Stimulated activated CD4-positive, alpha-beta T cell treated with anti-CD3 and anti-CD28 coated beads, Interleukin-4, amount 100 ng/mL, for 48 hours (primary cell): ENCODE measurements around the gene TXK.

ENCODE experiments used
- DNase-seq, 2 donors: peaks; one replicate each; pipeline ENCODE4 v3.0.0-alpha.2; 2020; ENCODE audit warnings: low read depth in 2 of 2

TXK gene

GRCh38 chr4:48137846-48138245 is 3.8 kb upstream of the TXK start:
- DNase-seq = no peak

- no peak for DNase-seq
These were observed 381 bp downstream of the TXK start for GRCh38 chr4:48133669-48134068.

GRCh38 chr4:48131736-48132135 is 2.3 kb downstream of the TXK start:
- DNase-seq = no peak

- DNase-seq = no peak
These were observed 4.0 kb downstream of the TXK start for GRCh38 chr4:48130100-48130499.

GRCh38 chr4:48129307-48130014 is 4.6 kb downstream of the TXK start:
- peak in 1 of 2 donors; percentile 35 for DNase-seq

- peak; percentile 62 to 74 for DNase-seq
These were observed 6.2 kb downstream of the TXK start for GRCh38 chr4:48127682-48128404.

- no peak for DNase-seq
These were observed 6.8 kb downstream of the TXK start for GRCh38 chr4:48127231-48127630.

- DNase-seq = no peak
These were observed 7.4 kb downstream of the TXK start for GRCh38 chr4:48126621-48127020.

GRCh38 chr4:48124870-48125269 is 9.2 kb downstream of the TXK start:
- no peak for DNase-seq

GRCh38 chr4:48122756-48123155 is 11.3 kb downstream of the TXK start:
- no peak for DNase-seq

- DNase-seq = no peak
These were observed 12.9 kb downstream of the TXK start for GRCh38 chr4:48121180-48121579.

- no peak for DNase-seq
These were observed 13.9 kb downstream of the TXK start for GRCh38 chr4:48120132-48120531.

GRCh38 chr4:48119646-48120045 is 14.4 kb downstream of the TXK start:
- no peak for DNase-seq

GRCh38 chr4:48118081-48118480 is 16.0 kb downstream of the TXK start:
- no peak for DNase-seq

GRCh38 chr4:48116582-48116981 is 17.5 kb downstream of the TXK start:
- DNase-seq = no peak

GRCh38 chr4:48114412-48114811 is 19.6 kb downstream of the TXK start:
- no peak for DNase-seq

GRCh38 chr4:48112017-48112667 is 21.9 kb downstream of the TXK start:
- DNase-seq = no peak

- DNase-seq = no peak
These were observed 23.5 kb downstream of the TXK start for GRCh38 chr4:48110452-48110978.

- no peak for DNase-seq
These were observed 24.4 kb downstream of the TXK start for GRCh38 chr4:48109413-48110263.

GRCh38 chr4:48108309-48109073 is 25.6 kb downstream of the TXK start:
- no peak for DNase-seq

GRCh38 chr4:48105230-48105629 is 28.8 kb downstream of the TXK start:
- DNase-seq = no peak
